Occipital lobe (tissue), 2 donors: ENCODE results near the gene IFI27. TPM values are rescaled to one million over a fixed set of nuclear protein-coding genes. Genes with fewer than 3 reads are reported as not detected.
"Not testable (repeated sequence)": the region's sequence is repeated elsewhere in the genome, so short reads cannot be mapped to it uniquely, and the experiment has no call there.

Experiments used
- DNase-seq: peaks from one replicate; lab custom pipeline; 2025; lab: John Stamatoyannopoulos, UW
- total RNA-seq: library from RNA; depleted of rRNA; stranded (reverse); fragments of >200 nt; gene quantifications from one replicate; pipeline ENCODE4 v1.2.3, GENCODE V29; 2014

IFI27 gene
- total RNA-seq, 1 donor from 2014 or later: 12.2 TPM

DNA sequence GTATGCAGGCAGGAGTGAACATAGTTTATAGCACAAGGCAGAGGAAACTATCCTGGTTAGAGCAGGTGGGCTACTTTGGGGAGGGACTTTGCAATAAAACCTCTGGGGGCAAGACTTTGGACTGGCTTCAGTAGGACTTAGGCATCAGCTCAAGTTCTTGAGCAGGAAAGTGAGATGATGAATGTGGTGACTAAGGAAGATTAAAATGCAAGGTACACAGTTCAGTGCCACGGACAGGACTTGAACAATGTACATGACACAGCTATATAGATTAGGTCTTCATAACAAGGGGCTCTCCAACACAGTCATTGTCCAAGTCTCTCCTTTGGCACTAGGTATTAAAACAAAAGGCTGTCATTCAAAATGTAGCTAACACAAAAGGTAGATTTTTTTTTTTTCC is 42.1 kb downstream of the IFI27 start:
- DNase-seq: no peak

DNA sequence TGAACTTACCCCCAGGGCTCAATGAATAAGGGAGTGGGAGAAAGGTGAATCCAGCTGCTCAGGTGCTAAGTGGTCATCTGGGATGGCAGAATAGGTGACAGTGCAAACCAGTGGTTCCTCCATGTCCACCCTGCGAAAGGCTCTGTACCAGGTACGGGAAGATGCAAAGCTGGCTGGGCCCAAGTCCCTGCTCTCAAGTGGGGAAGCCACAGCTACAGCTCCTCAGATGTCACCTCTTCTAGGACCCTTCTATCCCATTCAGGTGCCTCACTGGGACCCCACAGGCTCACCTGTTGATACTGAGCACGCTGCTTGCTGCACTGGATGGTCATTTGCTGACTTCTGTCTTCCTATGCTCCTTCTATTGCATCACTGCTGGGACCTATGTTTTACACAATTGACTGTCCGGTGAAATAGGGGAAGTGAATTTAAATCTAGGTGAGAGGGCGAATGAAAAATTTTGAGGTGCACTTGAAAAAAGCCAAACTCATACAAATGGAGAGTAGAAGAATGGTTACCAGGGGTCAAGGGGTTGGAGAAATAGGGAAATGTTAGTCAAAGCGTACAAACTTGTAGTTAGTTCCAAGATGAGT is 43.3 kb downstream of the IFI27 start:
- DNase-seq: no peak

DNA sequence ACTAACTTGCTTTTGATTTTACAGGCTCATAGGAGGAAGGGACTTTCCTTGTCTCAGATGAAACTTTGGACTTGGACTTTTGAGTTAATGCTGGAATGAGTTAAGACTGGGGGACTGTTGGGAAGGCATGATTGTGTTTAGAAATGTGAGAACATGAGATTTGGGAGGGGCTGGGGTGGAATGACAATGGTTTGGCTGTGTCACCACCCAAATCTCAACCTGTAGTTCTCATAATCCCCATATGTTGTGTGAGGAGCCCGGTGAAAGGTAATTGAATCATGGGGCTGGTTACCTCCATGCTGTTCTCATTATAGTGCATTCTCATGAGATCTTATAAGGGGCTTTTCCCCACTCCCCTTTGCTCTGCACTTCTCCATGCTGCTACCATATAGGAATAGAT is 45.6 kb downstream of the IFI27 start:
- DNase-seq: not testable (repeated sequence)

DNA sequence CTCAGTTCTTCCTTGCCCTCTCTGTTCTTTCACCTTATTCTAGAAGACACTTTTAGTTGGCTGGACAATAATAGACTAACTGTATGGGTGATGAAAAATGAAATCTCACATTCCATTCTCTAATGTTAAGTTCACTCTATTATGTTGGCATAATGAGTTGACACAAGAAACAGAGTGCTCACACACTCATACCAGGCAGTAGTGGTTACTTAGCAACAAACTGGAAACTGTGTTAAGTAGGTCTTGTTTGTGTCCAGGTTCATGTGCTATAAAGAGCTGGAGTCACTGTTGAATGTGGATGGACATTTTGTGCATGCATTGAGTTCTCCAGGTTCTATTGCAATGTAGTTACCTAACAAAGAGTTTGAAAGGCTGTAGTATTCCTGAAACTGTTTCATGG is 46.7 kb downstream of the IFI27 start:
- no peak for DNase-seq

DNA sequence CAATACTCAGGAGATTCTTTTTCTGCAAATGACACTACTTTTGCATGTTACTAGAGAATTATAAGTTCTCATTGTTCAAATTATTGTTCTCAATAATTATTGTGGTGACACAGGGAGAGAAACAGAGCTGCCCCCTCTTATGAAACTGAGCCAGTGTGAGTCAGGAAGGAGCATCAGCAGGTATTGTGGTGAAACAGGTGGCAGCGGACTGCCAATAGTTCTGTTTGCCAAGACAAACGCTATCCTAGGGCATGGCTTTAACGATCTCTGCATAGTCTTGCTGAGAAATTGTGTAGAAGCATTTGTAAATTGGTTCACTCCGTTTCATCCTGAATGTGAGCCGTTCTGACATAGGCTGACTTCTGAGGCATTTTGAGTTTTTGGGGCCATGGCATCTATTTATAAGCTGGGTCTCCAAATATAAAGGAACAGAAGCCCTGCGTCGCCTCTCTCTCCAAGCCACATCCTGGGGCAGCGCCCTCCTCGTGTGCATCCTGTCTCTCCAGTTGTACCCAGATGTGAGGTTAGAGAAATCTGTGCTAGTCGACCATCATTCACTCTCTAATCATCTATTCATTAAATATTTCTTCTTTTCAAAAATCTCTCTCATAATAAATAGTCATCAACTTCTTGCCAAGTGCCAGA is 47.8 kb downstream of the IFI27 start:
- no peak for DNase-seq

DNA sequence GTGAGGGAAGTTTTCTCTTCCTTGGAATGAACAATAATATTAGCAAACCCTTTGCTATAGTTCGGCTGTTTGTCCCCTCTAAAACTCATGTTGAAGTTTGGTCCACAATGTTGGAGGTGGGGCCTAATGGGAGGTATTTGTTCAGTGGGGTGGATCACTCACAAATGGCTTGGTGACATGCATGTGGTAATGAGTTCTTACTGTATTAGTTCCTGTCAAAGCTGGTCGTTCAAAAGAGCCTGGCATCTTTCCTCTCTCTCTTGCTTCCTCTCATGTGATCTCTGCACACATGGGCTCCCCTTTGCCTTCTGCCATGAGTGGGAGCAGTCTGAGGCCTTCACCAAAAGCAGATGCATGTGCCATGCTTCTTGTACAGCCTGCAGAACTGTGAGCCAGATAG is 50.5 kb downstream of the IFI27 start:
- no peak for DNase-seq

DNA sequence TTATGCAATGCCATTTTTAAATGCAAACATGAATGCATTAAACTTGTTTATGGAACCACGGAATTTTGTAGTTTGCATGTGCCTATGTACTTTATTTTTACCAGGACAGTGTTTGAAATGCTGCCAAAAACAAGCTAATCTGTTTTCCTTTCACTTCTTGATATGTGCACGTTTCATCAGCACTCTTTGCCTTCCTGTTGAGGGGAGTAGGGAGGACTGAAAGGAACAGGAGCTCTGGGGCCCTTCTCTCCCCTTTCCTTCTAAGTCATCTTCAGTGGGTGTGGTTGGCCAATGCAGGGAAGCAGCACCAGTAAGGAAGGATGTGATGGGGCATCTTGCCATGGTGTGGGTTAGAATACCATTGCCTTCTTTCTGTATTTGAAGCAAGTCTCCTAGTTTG is 51.4 kb downstream of the IFI27 start:
- DNase-seq: no peak

DNA sequence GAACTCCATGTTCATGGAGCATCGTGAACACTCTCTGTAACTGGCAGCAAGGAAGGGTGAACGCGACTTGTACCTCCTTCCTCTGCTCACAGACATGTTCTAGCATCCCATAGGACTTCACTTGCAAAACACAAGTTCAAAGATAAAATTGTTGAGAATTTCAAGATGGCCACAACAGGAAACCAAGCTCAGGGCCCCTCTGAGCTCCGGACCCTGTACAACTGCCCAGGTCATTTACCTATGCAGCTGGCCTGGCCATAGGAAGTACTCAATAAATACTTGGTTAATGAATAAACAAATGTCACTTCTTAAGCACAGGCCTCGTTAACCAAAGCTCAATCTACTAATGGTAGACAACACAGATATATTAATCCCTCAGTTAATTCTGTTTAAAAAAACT is 51.9 kb downstream of the IFI27 start:
- no peak for DNase-seq

DNA sequence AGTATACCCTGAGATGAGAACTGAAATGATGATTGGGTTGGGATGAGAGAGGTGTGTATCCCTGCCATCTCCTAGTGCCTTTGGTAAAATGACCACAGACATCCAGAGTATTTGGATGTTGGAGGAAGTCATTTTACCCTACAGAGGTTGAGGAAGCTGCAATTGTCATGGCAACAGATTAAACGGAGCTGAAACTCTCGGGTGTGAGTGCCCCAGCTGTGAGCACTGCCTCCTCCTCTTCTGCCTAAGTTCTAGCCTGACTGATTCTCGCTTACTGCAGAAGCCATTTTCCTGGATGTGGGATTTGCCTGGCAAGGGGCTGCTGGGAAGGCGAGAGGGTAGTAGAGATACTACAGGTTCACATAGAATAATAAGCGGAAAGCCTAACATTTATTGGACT is 53.3 kb downstream of the IFI27 start:
- no peak for DNase-seq

DNA sequence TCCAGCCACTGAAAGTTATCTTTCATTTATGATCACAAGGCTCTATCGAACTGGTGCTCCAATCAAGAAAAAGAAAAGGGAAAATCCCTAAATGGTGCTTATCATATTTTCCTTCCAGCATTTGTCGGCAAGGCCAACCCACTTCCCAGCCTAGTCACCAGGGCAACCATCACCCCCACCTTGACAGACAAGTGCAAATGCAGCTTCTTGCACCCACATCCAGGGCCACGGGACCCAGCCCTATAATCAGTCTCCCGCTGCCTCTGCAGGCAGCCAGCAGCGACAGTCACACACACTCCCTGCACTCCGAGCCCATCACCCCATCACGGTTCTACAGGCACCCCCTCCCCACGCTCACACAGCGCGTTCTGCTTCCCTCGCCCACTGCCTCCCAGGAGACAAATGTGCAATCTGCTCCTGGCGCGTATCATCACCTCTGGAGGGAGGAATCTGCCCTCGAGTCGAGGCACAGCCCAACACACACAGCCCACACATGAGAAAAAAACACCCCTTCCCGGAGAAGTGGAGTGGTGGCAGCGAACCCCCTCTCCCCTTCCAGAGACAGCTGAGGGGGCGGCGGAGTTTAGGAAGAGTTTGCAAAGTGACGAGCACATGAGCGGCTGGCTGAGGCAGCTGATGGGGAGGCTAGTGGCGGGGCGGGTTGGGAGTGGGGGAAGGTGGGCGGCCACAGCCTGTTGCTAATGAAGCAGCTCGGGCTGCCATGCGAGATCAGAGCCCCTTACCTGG is 54.3 kb downstream of the IFI27 start:
- peak; percentile 48 for DNase-seq

DNA sequence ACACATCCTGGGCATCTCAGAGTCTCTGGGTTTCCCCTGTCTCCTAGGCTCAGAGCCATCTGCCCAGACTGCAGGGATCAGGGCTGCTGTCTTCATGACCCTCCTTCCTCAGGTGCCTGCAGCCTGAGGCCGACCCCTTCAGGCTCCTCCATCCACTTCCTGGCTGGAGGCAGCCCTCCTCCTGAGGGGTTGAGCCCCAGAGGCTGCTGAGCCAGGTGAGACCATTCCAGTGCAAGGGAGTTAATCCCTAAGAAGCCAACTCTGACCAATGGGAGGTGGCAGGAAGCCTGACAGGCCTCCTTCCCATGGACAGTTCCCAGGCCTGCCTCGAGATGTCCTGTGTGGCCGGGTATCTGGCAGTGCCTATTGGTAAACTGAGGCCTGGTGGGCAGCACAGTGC is 55.2 kb downstream of the IFI27 start:
- no peak for DNase-seq

Other genes starting within 250 kb of the IFI27 start
- 3.0 TPM for gene FAM181A, start 183.4 kb upstream of the IFI27 start, total RNA-seq
- gene ASB2, start 134.2 kb upstream of the IFI27 start, total RNA-seq: not detected
- gene CCDC197, start 113.4 kb upstream of the IFI27 start, total RNA-seq: not detected
- gene OTUB2, start 84.4 kb upstream of the IFI27 start, total RNA-seq: 5.6 TPM
- gene DDX24, start 29.5 kb upstream of the IFI27 start, total RNA-seq: 110 TPM
- gene IFI27L1, start 29.4 kb upstream of the IFI27 start, total RNA-seq: 5.0 TPM
- gene IFI27L2, start 18.9 kb downstream of the IFI27 start, total RNA-seq: 8.9 TPM
- 0.31 TPM for gene PPP4R4, start 63.6 kb downstream of the IFI27 start, total RNA-seq
- not detected for gene SERPINA10, start 182.5 kb downstream of the IFI27 start, total RNA-seq
- gene SERPINA6, start 212.6 kb downstream of the IFI27 start, total RNA-seq: not detected